ENCODE data around the gene PEMT. TPM values are rescaled to one million over a fixed set of nuclear protein-coding genes. Genes with fewer than 3 reads are reported as not detected.

The PEMT gene
- total and polyA plus RNA-seq, 2 experiments from 2014 or later, result 54.8 to 55.2 TPM

DNA sequence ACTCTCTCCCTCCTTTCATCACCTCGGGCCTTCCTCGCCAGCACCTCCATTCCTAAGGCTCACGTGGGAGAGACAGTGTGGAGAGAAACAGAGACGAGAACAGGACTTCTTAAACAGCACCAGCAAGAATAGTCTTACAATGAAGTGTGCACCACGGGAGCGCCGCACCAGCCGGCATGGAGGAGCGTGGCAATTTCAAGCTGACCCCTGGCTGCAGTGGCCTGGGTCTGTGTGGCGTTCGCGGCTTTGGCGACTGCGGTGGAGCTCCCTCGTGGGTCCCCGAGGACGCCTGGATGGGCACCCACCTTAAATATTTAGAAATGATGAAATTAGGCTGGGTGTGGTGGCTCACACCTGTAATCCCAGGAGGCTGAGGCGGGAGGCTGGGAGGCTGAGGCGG is 135.3 kb downstream of the PEMT start:
- Mint-ChIP-seq H3K4me1 (no peaks in the 10 kb centered on the region), H3K36me3 (ENCODE audit: low read depth) (peaks cover 5% of the 10 kb centered on the region; the same call in 2 of the 3 replicates), H3K27ac (no peak overlapping the region), H3K27me3 (ENCODE audit: insufficient read depth, low read depth, poor library complexity) (no peaks in the 10 kb centered on the region), H3K9me3 (peaks cover 13% of the 10 kb centered on the region), H3K4me3 (no peak overlapping the region)
- no peaks in the 10 kb centered on the region for H4K20me1 ChIP-seq (replicated peaks; ENCODE audit: insufficient read depth)
- DNase-seq (ENCODE audit: low spot score) (no peak), ATAC-seq (no peak)
- no peaks in the 10 kb centered on the region for H3K79me2 ChIP-seq (replicated peaks; ENCODE audit: insufficient read depth)
- no peak overlapping the region for H3K27ac ChIP-seq (ENCODE audit: low read depth)
- H2AFZ ChIP-seq, result no peak overlapping the region
- H3F3A ChIP-seq (replicated peaks; ENCODE audit: low read depth), result no peaks in the 10 kb centered on the region
- no peak for TF ChIP-seq ZNF331 (CRISPR knock-in tag; IDR thresholded peaks at IDR 0.05; ENCODE audit: low read depth)
- no peak for TF ChIP-seq ZNF114 (CRISPR knock-in tag; IDR thresholded peaks at IDR 0.05)
- no peak for TF ChIP-seq STAT1 (IDR thresholded peaks at IDR 0.05; ENCODE audit: unreplicated experiment)
- TF ChIP-seq, protein P1, sequence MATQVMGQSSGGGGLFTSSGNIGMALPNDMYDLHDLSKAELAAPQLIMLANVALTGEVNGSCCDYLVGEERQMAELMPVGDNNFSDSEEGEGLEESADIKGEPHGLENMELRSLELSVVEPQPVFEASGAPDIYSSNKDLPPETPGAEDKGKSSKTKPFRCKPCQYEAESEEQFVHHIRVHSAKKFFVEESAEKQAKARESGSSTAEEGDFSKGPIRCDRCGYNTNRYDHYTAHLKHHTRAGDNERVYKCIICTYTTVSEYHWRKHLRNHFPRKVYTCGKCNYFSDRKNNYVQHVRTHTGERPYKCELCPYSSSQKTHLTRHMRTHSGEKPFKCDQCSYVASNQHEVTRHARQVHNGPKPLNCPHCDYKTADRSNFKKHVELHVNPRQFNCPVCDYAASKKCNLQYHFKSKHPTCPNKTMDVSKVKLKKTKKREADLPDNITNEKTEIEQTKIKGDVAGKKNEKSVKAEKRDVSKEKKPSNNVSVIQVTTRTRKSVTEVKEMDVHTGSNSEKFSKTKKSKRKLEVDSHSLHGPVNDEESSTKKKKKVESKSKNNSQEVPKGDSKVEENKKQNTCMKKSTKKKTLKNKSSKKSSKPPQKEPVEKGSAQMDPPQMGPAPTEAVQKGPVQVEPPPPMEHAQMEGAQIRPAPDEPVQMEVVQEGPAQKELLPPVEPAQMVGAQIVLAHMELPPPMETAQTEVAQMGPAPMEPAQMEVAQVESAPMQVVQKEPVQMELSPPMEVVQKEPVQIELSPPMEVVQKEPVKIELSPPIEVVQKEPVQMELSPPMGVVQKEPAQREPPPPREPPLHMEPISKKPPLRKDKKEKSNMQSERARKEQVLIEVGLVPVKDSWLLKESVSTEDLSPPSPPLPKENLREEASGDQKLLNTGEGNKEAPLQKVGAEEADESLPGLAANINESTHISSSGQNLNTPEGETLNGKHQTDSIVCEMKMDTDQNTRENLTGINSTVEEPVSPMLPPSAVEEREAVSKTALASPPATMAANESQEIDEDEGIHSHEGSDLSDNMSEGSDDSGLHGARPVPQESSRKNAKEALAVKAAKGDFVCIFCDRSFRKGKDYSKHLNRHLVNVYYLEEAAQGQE (IDR thresholded peaks at IDR 0.05; ENCODE audit: unreplicated experiment), result no peak
- no peak for TF ChIP-seq EZH2 (IDR thresholded peaks at IDR 0.05; ENCODE audit: low read depth, unreplicated experiment)
- H3K4me1 ChIP-seq (ENCODE audit: insufficient read depth), result no peaks in the 10 kb centered on the region
- no peak overlapping the region for H3K4me2 ChIP-seq
- H3K4me3 ChIP-seq, result no peak overlapping the region
- 0 out of 2 replicates have a peak, but pooled peaks cover 3% of the 10 kb centered on the region for H3K9me2 ChIP-seq (ENCODE audit: insufficient read depth)
- H3K36me3 ChIP-seq (ENCODE audit: insufficient read depth), result no peaks in the 10 kb centered on the region
- H3K27me3 ChIP-seq (ENCODE audit: insufficient read depth), result no peaks in the 10 kb centered on the region

Small RNAs within 50 kb of the gene (small RNA-seq; reads per million reads assigned to genes)
- gene RF00019 (ENCODE audit: low replicate concordance) (not detected), gene RNU6-468P (ENCODE audit: low replicate concordance) (not detected)

Other genes starting within 250 kb of the PEMT start
- 19.9 and 27.0 TPM in 2 replicates for gene MED9, start 114.7 kb downstream of the PEMT start, total RNA-seq (2014; rRNA removed; shearing (Covaris generic))
- gene MED9, start 114.7 kb downstream of the PEMT start, polyA plus RNA-seq (2016; fragmentation: Nextera tagmentation; extraction: Ambion mirVana), result 14.0 and 17.3 TPM in 2 replicates
- gene RASD1, start 95.3 kb downstream of the PEMT start, total RNA-seq (2014; rRNA removed; shearing (Covaris generic)), result 1.4 and 3.7 TPM in 2 replicates
- 3.6 and 3.9 TPM in 2 replicates for gene RASD1, start 95.3 kb downstream of the PEMT start, polyA plus RNA-seq (2016; fragmentation: Nextera tagmentation; extraction: Ambion mirVana)
- 0.87 and 2.1 TPM in 2 replicates for gene RAI1, start 89.8 kb upstream of the PEMT start, total RNA-seq (2014; rRNA removed; shearing (Covaris generic))
- gene RAI1, start 89.8 kb upstream of the PEMT start, polyA plus RNA-seq (2016; fragmentation: Nextera tagmentation; extraction: Ambion mirVana), result 0.75 and 0.89 TPM in 2 replicates
- 77.7 and 85.3 TPM in 2 replicates for gene SREBF1, start 245.3 kb upstream of the PEMT start, total RNA-seq (2014; rRNA removed; shearing (Covaris generic))
- 39.6 and 43.7 TPM in 2 replicates for gene SREBF1, start 245.3 kb upstream of the PEMT start, polyA plus RNA-seq (2016; fragmentation: Nextera tagmentation; extraction: Ambion mirVana)